GM12878 (cell line): ENCODE data around the gene NDUFV1.

Experiments
- CREB1 ChIP-seq: IDR thresholded peaks from 2 replicates; pipeline ENCODE4 v1.6.1; 2012; ENCODE audit warnings: low read depth, mild to moderate bottlenecking, inconsistent platforms
- EP300 ChIP-seq, 2 experiments: fragments of 150-350 bp in 1 of 2; IDR thresholded peaks; 2 replicates each; pipeline ENCODE4 v1.6.1; 2011 to 2012; ENCODE audit warnings: low read depth in 2 of 2, low read length in 2 of 2, borderline replicate concordance in 1 of 2, improper control_type of control experiment in 1 of 2, inconsistent platforms in 1 of 2; ENCODE audit not compliant: control insufficient read depth in 1 of 2
- ESRRA ChIP-seq: IDR thresholded peaks from 2 replicates; pipeline ENCODE4 v1.6.1; 2012; ENCODE audit warnings: mild to moderate bottlenecking, low read length, improper control_type of control experiment
- FOXM1 ChIP-seq: IDR thresholded peaks from 2 replicates; pipeline ENCODE4 v1.6.1; 2012; ENCODE audit warnings: low read depth, mild to moderate bottlenecking, inconsistent platforms, low read length, moderate library complexity
- IKZF1 ChIP-seq: fragments of 450-650 bp; conservative IDR thresholded peaks from 2 replicates; pipeline ENCODE4 v1.6.1; 2017; ENCODE audit warnings: antibody characterized with exemption, mild to moderate bottlenecking
- KLF5 ChIP-seq: fragments of 450-650 bp; IDR thresholded peaks from 2 replicates; pipeline ENCODE4 v1.6.1; 2014; ENCODE audit warnings: mild to moderate bottlenecking; ENCODE audit not compliant: partially characterized antibody
- ZSCAN29 ChIP-seq: fragments of 450-650 bp; IDR thresholded peaks from 2 replicates; pipeline ENCODE4 v1.6.1; 2017; ENCODE audit warnings: mild to moderate bottlenecking, moderate library complexity
- TF ChIP-seq, protein P1 (sequence below): fragments of 450-650 bp; IDR thresholded peaks from 2 replicates; pipeline ENCODE4 v1.6.1; 2017; ENCODE audit warnings: mild to moderate bottlenecking, moderate library complexity
- TF ChIP-seq, protein P2 (sequence below): IDR thresholded peaks from 2 replicates; pipeline ENCODE4 v1.6.1; 2011; ENCODE audit warnings: mild to moderate bottlenecking, low read depth, low read length, moderate library complexity; ENCODE audit not compliant: insufficient replicate concordance

DNA sequence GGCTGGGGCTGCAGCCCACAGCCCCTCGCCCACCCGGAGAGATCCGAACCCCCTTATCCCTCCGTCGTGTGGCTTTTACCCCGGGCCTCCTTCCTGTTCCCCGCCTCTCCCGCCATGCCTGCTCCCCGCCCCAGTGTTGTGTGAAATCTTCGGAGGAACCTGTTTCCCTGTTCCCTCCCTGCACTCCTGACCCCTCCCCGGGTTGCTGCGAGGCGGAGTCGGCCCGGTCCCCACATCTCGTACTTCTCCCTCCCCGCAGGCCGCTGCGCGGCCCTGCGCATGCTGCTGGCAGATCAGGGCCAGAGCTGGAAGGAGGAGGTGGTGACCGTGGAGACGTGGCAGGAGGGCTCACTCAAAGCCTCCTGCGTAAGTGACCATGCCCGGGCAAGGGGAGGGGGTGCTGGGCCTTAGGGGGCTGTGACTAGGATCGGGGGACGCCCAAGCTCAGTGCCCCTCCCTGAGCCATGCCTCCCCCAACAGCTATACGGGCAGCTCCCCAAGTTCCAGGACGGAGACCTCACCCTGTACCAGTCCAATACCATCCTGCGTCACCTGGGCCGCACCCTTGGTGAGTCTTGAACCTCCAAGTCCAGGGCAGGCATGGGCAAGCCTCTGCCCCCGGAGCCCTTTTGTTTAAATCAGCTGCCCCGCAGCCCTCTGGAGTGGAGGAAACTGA, 22.4 kb upstream of the NDUFV1 start:
- TF ChIP-seq CREB1 = no peak
- no peak for TF ChIP-seq EP300 (IDR thresholded peaks at IDR 0.05; ENCODE audit: borderline replicate concordance in 1 of 2, control insufficient read depth in 1 of 2, low read depth in 2 of 2, low read length in 2 of 2)
- TF ChIP-seq KLF5 = no peak
- no peak for TF ChIP-seq ZSCAN29
- TF ChIP-seq, protein P1, sequence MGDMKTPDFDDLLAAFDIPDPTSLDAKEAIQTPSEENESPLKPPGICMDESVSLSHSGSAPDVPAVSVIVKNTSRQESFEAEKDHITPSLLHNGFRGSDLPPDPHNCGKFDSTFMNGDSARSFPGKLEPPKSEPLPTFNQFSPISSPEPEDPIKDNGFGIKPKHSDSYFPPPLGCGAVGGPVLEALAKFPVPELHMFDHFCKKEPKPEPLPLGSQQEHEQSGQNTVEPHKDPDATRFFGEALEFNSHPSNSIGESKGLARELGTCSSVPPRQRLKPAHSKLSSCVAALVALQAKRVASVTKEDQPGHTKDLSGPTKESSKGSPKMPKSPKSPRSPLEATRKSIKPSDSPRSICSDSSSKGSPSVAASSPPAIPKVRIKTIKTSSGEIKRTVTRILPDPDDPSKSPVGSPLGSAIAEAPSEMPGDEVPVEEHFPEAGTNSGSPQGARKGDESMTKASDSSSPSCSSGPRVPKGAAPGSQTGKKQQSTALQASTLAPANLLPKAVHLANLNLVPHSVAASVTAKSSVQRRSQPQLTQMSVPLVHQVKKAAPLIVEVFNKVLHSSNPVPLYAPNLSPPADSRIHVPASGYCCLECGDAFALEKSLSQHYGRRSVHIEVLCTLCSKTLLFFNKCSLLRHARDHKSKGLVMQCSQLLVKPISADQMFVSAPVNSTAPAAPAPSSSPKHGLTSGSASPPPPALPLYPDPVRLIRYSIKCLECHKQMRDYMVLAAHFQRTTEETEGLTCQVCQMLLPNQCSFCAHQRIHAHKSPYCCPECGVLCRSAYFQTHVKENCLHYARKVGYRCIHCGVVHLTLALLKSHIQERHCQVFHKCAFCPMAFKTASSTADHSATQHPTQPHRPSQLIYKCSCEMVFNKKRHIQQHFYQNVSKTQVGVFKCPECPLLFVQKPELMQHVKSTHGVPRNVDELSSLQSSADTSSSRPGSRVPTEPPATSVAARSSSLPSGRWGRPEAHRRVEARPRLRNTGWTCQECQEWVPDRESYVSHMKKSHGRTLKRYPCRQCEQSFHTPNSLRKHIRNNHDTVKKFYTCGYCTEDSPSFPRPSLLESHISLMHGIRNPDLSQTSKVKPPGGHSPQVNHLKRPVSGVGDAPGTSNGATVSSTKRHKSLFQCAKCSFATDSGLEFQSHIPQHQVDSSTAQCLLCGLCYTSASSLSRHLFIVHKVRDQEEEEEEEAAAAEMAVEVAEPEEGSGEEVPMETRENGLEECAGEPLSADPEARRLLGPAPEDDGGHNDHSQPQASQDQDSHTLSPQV = no peak
- TF ChIP-seq IKZF1 = no peak
- TF ChIP-seq FOXM1 = no peak
- TF ChIP-seq ESRRA = no peak
- TF ChIP-seq, protein P2, sequence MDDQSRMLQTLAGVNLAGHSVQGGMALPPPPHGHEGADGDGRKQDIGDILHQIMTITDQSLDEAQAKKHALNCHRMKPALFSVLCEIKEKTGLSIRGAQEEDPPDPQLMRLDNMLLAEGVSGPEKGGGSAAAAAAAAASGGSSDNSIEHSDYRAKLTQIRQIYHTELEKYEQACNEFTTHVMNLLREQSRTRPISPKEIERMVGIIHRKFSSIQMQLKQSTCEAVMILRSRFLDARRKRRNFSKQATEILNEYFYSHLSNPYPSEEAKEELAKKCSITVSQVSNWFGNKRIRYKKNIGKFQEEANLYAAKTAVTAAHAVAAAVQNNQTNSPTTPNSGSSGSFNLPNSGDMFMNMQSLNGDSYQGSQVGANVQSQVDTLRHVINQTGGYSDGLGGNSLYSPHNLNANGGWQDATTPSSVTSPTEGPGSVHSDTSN = no peak
